Mucosa of rectum (tissue), 2 donors: ENCODE results near the gene SHC2.

Source experiments
- H3K27ac ChIP-seq, 2 donors: one replicate each; pipeline ENCODE4 v1.7.0; 2013; ENCODE audit warnings: inconsistent platforms in 2 of 2, low read depth in 2 of 2, low read length in 2 of 2
- H3K27me3 ChIP-seq, 2 donors: one replicate each; pipeline ENCODE4 v1.7.0; 2013; ENCODE audit warnings: low read length in 2 of 2; ENCODE audit not compliant: control insufficient read depth in 2 of 2, insufficient read depth in 2 of 2
- H3K36me3 ChIP-seq, 2 donors: one replicate each; pipeline ENCODE4 v1.7.0; 2013; ENCODE audit warnings: low read length in 2 of 2; ENCODE audit not compliant: control insufficient read depth in 2 of 2, insufficient read depth in 2 of 2
- H3K4me1 ChIP-seq, 2 donors: one replicate each; pipeline ENCODE4 v1.7.0; 2013; ENCODE audit warnings: low read length in 2 of 2, mild to moderate bottlenecking in 1 of 2; ENCODE audit not compliant: control insufficient read depth in 2 of 2, insufficient read depth in 2 of 2
- H3K4me3 ChIP-seq, 2 donors: one replicate each; pipeline ENCODE4 v1.7.0; 2013; ENCODE audit warnings: low read length in 2 of 2
- H3K9ac ChIP-seq, 2 donors: one replicate each; pipeline ENCODE4 v1.7.0; 2013; ENCODE audit warnings: low read length in 2 of 2, low read depth in 1 of 2, mild to moderate bottlenecking in 1 of 2
- H3K9me3 ChIP-seq, 2 donors: one replicate each; pipeline ENCODE4 v1.7.0; 2013; ENCODE audit warnings: low read length in 2 of 2; ENCODE audit not compliant: control insufficient read depth in 2 of 2
- donor health status: healthy.
- donor health status: Normal muscosa, but diverticular disease.

SHC2 gene

DNA sequence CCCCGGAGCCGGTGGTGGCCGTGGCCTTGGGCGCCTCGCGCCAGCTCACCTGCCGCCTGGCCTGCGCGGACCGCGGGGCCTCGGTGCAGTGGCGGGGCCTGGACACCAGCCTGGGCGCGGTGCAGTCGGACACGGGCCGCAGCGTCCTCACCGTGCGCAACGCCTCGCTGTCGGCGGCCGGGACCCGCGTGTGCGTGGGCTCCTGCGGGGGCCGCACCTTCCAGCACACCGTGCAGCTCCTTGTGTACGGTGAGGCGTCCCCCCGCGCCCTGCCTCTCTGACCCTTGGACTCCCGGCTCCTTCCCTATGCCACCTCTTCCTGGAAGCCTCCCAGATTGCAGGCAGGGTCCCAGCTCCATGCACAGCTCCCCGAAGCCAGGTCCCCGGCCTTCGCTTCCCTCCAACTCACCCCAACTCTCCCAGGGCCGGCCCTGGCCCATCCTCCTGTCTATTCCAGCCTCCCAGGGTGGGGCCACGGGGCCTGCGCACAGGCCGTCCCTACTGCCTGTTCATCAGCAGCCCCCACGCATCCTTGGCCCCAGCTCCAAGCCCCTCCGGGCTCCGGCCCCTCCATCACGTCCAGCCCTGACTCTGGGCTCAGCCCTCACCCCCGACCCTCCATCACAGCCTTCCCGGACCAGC lies 37.2 kb upstream of the SHC2 start:
- Histone ChIP-seq H3K4me3 (no peak overlapping the region), H3K27me3 (peaks cover 12% of the 10 kb centered on the region in 2 donors), H3K4me1 (peaks cover 0 to 2% of the 10 kb centered on the region in 2 donors), H3K36me3 (no peaks in the 10 kb centered on the region), H3K27ac (no peak overlapping the region), H3K9me3 (no peaks in the 10 kb centered on the region), H3K9ac (no peak overlapping the region)

GRCh38 chr19:497491-497868 lies 36.6 kb upstream of the SHC2 start:
- Histone ChIP-seq H3K4me3 (no peak overlapping the region), H3K27me3 (peaks cover 12% of the 10 kb centered on the region in 2 donors), H3K36me3 (no peaks in the 10 kb centered on the region), H3K9ac (no peak overlapping the region), H3K9me3 (no peaks in the 10 kb centered on the region), H3K4me1 (peaks cover 0 to 2% of the 10 kb centered on the region in 2 donors), H3K27ac (no peak overlapping the region)

- peaks cover 0 to 2% of the 10 kb centered on the region in 2 donors for H3K4me1 ChIP-seq
- H3K36me3 ChIP-seq = no peaks in the 10 kb centered on the region
- no peaks in the 10 kb centered on the region for H3K9me3 ChIP-seq
- H3K4me3 ChIP-seq = no peak overlapping the region
- H3K27me3 ChIP-seq = peaks cover 12% of the 10 kb centered on the region in 2 donors
- H3K9ac ChIP-seq = no peak overlapping the region
- no peak overlapping the region for H3K27ac ChIP-seq
Observed at GRCh38 chr19:496986-497385, 36.2 kb upstream of the SHC2 start.

- no peaks in the 10 kb centered on the region for H3K36me3 ChIP-seq
- H3K9ac ChIP-seq = no peak within 1 kb of the TSS
- H3K27ac ChIP-seq = no peak within 1 kb of the TSS
- H3K9me3 ChIP-seq = no peaks in the 10 kb centered on the region
- peaks cover 0 to 2% of the 10 kb centered on the region in 2 donors for H3K4me1 ChIP-seq
- no peak within 1 kb of the TSS for H3K4me3 ChIP-seq
- peaks cover 12% of the 10 kb centered on the region in 2 donors for H3K27me3 ChIP-seq
Observed at GRCh38 chr19:496112-496665, 35.4 kb upstream of the SHC2 start, which contains the start of gene MADCAM1. Gene MADCAM1, plus strand, starts transcription at chr19:496486. Its CDS starts 14 bp downstream, at chr19:496500.

DNA sequence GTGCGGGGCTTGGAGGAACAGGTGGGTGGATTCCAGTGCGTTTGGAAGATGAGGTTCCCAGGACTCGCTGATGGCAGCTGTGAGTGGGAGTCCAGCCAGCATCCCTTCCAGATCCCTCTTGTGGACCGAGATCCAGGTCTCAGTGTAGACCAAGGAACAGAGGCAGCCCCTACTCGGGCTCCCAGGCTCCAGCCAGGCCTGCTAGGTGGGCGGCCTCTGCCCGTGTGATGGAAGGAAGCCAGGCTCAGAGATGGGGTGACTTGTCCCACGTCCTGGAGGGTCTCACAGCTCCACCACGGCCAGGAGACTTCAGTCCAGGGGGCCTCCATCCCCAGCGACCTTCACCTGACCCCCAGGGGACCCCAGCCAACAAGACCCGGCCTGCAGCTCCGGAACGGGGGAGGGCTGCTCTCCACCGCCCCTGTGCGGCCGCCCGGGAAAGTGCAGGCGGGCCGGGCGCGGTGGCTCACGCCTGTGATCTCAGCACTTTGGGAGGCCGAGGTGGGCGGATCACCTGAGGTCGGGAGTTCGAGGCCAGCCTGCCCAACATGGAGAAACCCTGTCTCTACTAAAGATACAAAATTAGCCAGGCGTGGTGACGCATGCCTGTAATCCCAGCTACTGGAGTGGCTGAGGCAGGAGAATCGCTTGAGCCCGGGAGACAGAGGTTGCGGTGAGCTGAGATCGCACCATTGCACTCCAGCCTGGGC lies 34.7 kb upstream of the SHC2 start:
- Histone ChIP-seq H3K27me3 (peaks cover 12% of the 10 kb centered on the region in 2 donors), H3K27ac (no peak overlapping the region)

DNA sequence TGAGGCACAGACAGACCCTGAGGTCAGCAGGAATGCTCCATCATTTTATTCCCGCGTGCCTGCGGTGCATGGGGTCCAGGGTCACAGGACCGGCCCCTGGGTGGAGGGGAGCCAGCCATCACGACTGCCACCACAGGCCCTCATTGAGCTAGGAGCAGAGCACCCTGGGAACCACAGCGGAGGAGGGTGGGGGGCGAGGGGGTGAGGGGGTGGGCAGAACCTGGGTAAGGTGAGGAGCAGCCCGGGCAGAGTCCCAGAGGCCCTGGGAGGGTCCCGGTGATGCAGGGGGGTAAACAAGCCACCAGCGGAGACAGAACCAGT lies 34.2 kb upstream of the SHC2 start:
- peaks cover 0 to 2% of the 10 kb centered on the region in 2 donors for H3K4me1 ChIP-seq
- H3K27ac ChIP-seq = no peak overlapping the region
- no peaks in the 10 kb centered on the region for H3K9me3 ChIP-seq
- H3K36me3 ChIP-seq = no peaks in the 10 kb centered on the region
- no peak overlapping the region for H3K9ac ChIP-seq
- no peak overlapping the region for H3K4me3 ChIP-seq
- H3K27me3 ChIP-seq = peaks cover 12% of the 10 kb centered on the region in 2 donors

More for the DNA sequence above, 34.7 kb upstream of the SHC2 start:
- Histone ChIP-seq H3K9ac (no peak overlapping the region), H3K4me1 (peaks cover 0 to 2% of the 10 kb centered on the region in 2 donors), H3K9me3 (no peaks in the 10 kb centered on the region), H3K4me3 (no peak overlapping the region), H3K36me3 (no peaks in the 10 kb centered on the region)

GRCh38 chr19:494171-495080 lies 33.6 kb upstream of the SHC2 start:
- H3K27me3 ChIP-seq = peaks cover 10 to 11% of the 10 kb centered on the region in 2 donors
- no peak overlapping the region for H3K27ac ChIP-seq
- H3K4me1 ChIP-seq = peaks cover 2 to 3% of the 10 kb centered on the region in 2 donors

GRCh38 chr19:493391-494170 lies 32.7 kb upstream of the SHC2 start:
- Histone ChIP-seq H3K27ac (no peak overlapping the region), H3K9me3 (no peaks in the 10 kb centered on the region), H3K27me3 (peaks cover 3 to 5% of the 10 kb centered on the region in 2 donors), H3K4me1 (peaks cover 2 to 3% of the 10 kb centered on the region in 2 donors), H3K36me3 (no peaks in the 10 kb centered on the region), H3K9ac (no peak overlapping the region), H3K4me3 (no peak overlapping the region)

More at GRCh38 chr19:494171-495080, 33.6 kb upstream of the SHC2 start:
- Histone ChIP-seq H3K4me3 (no peak overlapping the region), H3K9ac (no peak overlapping the region), H3K9me3 (no peaks in the 10 kb centered on the region), H3K36me3 (no peaks in the 10 kb centered on the region)

GRCh38 chr19:492091-492531 lies 31.3 kb upstream of the SHC2 start:
- no peak overlapping the region for H3K9ac ChIP-seq
- H3K27ac ChIP-seq = no peak overlapping the region
- H3K4me1 ChIP-seq = peaks cover 0 to 3% of the 10 kb centered on the region in 2 donors
- H3K9me3 ChIP-seq = no peaks in the 10 kb centered on the region
- no peaks in the 10 kb centered on the region for H3K27me3 ChIP-seq
- H3K36me3 ChIP-seq = no peaks in the 10 kb centered on the region
- H3K4me3 ChIP-seq = no peak overlapping the region
